Renal cortex interstitium (tissue), 11 donors: ENCODE data around the gene ANKRD34A. TPM values are rescaled to one million over a fixed set of nuclear protein-coding genes. Genes with fewer than 3 reads are reported as not detected.
"Not testable (repeated sequence)": the region's sequence is repeated elsewhere in the genome, so short reads cannot be mapped to it uniquely, and the experiment has no call there.

ENCODE experiments used
- DNase-seq, 11 donors: peaks; one replicate each; pipeline ENCODE4 v3.0.0-alpha.2; 2013; ENCODE audit warnings: low read depth in 9 of 11, low spot score in 4 of 11; ENCODE audit errors: extremely low read depth in 1 of 11
- polyA plus RNA-seq, 3 donors: library from polyadenylated mRNA; unstranded; fragments of 120-200 nt; gene quantifications; one replicate each; pipeline ENCODE4 v1.2.1, GENCODE V29; 2013; ENCODE audit not compliant: insufficient read length in 3 of 3

Gene ANKRD34A
- polyA plus RNA-seq, 3 donors: 0.37 to 1.1 (median 0.42) TPM

DNA sequence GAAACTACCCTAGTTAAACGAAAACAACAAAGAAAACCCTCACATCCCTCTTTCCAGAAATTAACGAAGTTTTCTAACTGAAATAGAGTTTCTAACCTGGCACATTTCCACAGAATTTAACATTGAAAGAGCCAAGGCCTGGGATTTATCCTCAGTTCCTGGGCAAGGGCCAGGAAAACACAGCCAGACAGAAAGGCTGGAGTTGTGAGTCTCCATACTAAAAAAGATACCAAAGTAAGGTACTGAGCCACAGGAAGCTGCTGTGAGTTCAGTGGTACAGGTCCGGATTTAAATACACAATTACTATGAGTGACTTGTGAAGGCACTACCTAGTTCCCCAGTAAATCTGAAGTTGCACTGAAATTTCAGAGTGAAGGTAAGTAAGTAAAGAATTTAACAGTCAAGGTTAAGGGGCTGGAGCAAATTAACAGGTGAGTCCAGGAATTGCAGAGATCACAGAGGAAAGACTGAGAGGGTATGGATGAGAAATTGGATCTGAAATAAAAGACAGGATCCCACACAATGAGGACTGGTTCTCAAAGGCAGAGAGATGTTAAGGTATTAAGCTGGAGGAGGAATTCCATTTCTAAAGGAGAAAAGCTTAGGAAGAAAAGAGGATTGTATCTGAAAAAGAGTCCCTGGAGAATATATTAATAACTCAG, 7.5 kb downstream of the ANKRD34A start:
- DNase-seq: no peak

DNA sequence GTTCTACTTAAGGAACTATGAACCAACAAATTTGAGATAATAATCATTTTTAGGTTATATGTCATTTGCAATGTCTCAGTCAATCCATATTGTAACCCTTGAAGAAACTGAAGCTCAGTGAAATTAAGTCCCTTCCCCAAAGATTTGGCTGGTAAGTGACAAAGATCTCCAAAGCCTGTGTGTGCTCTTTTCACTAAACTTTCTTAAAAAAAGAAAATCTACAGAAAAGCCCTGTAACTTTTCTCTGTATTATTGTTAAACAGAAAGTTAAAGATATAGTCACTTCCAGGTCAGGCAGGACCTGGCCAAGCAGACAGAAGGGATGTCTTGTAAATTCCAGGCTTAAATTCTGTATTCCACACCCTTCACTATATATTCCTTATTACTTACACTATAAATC, 8.0 kb downstream of the ANKRD34A start:
- DNase-seq: no peak

DNA sequence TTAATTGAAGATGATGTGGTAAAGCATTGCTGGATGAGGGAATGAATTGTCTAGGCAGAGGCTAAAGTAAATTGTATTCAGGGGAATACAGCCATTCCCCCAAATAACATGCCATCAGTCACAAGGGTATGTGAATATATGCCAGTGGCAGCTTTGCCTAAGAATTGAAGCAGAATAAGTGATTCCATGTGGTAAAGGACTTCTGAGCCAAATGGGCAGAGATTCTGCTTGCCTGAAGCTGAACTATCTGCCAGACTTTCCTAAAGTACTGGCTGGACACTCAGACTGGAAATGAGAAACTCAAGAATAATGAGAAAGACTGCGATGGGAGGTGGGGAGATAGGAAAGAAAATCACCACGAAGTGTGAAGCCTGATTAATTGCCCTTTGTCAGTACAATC, 8.9 kb downstream of the ANKRD34A start:
- no peak for DNase-seq

DNA sequence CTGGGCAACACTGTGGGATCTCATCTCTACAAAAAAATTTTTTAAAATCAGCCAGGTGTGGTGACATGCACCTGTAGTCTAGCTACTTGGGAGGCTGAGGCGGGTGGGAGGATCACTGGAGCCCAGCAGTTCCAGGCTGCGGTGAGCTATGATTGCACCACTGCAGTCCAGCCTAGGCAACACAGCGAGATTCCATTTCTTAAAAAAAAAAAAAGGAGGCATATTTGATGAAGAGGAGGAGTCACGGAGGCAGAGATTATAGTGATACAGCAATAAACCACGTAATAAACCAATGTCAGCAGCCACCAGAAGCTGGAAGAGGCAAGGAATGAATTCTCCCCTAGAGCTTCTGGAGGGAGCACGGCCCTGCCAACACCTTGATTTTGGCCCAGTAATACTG, 10.5 kb downstream of the ANKRD34A start:
- no peak for DNase-seq

DNA sequence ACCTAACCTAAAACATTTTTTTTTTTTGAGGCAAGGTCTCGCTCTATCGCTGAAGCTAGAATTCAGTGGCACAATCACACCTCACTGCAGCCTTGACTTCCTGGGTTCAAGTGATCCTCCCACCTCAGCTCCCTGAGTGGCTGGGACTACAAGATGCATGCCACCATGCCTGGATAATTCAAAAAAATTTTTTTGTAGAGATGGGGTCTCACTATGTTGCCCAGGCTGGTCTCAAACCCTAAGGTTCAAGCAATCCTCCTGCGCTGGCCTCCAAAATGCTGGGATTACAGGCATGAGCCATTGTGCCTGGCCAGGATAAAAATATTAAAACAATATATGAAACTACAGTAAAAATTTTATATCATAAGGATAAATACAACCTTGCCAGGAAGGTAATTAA, 11.5 kb downstream of the ANKRD34A start:
- no peak for DNase-seq

DNA sequence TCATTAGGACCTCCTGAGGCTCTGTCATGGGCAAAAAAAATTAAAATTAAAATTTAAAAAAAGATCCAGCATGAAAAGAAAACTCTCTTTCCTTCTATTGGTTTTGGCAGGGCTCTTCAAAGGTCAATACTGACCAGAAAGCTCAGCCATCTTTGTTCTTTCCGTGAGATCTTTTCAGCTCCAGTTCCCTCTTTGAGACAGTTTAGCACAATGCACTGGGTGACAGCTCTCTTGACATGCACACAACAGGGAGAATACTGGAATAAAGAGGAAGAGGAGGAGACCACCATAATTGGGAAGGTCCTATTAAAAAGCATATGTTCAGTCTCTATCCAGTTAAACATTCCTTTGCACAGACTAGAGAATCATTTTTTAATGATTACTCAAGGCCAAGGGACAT, 12.8 kb downstream of the ANKRD34A start:
- DNase-seq: no peak

DNA sequence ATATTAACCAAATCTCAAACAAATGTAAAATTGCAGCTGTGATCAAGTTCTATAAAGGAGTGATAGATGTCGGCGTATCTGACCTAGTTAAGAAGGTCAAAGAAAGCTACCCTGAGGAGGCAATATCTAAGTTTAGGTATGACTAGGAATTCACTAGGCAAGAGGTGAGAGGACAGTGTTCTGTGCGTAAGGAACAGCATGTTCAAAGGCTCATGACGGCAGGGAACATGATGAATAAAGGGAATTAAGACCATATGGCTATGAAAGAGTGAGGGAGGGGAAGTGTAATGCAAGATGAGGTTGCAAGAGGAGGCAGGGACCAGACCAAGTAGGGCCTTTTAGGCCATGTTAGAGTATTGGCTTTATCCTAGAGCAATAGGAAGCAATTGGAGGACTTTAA, 15.2 kb downstream of the ANKRD34A start:
- no peak for DNase-seq

DNA sequence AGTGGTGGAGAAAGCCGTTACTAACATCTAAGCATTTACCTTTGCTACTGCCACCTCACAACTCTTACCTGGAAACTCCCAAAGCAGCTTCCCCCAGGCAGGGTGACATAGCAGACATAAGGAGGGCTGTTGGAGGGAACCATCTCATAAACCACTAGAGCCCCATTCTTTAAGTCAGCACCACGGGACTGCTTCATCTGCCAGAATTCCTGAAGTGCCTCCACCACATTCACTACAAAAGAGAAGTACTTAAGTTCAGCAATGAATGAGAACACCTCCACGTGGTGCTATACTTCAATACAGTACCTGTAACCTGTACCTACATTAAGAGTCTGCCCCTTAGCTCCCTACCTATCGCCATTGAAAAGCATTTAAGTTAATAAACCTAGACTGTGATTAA, 16.8 kb downstream of the ANKRD34A start:
- no peak for DNase-seq

DNA sequence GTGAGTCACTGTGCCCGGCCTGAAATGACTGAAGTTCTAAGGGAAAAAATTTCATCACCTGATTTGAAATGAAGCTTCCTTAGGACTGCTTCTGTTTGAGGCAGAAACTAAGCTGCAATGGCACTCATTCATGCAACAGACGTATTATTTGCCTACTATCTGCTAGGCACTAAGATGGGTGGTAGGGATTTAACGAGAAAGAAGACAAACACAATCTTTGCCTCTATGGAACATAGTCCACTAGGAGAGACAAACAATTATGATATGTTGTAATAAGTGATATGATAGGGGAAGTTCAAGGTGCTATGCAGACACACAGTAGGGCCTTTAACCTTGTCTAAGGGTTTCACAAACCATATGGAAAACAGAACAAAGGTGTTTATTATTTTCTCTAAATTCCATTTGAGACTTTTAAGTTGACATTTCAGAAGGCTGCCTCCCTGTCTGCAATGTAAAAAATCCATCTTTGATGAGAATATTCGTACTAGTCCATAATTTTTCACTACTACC, 17.8 kb downstream of the ANKRD34A start:
- no peak for DNase-seq

DNA sequence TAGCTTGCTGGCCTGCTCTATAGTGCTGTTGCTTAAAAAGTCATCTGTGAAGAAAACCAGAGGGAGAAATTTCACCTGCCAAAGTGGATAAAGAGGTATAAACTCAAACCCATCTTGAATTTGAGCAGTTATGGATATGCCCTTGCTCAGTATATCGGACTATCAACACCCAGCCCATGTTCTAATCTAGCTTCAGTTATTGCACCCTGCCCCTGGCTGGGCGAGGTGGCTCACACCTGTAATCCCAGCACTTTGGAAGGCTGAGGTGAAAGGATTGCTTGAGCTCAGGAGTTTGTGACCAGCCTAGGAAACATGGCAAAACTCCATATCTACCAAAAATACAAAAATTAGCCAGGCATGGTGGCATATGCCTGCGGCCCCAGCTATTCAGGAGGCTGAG, 19.8 kb downstream of the ANKRD34A start:
- no peak for DNase-seq

DNA sequence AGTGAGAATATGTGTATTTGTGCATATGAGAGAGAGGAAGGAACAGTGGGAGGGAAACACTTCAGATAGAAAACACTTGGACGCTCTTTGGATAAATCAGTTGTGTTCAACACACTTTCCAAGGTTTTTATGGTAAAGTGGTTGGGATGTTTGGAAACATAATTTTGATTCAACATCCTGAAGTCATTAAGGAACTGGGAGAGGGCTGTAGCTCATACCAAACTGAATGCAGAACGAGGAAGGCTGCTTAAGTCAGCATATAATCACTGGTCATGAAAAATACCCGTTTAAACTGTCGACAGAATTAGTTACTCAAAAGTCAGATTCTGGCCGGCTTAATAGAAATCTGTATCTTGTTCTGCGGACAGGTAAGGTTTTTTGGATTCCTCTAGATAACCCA, 21.5 kb downstream of the ANKRD34A start:
- DNase-seq: no peak

DNA sequence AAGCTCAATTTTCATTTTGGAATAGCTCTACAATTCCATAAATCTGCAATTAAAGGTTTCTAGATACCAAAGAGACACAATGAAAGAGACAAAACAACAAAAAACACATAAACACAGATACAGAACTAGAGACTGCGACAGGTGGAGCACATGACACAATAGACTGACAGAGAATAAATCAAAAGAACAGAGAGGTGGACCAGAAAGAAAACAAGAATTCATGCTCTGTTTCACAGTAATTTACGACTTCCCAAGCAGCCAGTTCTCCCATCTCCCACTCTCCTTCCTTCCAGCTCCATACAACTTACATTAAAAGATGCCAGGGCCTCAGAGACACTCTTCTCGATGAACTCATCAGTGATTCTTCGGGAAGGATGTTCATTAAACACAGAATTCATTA, 22.0 kb downstream of the ANKRD34A start:
- DNase-seq: no peak

DNA sequence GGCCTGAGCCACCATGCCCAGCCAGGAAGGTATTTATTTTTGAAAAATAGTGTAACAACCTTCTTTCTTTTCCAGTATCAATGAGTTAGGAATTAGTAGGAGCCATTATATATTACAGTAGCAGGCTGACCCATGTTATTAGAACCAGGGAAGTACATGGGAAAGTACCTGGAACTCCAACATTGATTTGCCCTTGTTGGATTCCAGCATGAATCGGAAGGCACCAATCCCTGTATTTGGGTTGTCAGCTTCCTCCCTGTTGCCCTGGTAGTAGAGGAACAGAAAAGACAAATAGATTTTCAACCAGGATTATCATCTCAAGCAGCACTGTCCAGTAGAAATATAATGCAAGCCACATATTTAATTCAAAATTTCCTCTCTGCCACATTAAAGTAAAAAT, 26.9 kb downstream of the ANKRD34A start:
- no peak for DNase-seq

DNA sequence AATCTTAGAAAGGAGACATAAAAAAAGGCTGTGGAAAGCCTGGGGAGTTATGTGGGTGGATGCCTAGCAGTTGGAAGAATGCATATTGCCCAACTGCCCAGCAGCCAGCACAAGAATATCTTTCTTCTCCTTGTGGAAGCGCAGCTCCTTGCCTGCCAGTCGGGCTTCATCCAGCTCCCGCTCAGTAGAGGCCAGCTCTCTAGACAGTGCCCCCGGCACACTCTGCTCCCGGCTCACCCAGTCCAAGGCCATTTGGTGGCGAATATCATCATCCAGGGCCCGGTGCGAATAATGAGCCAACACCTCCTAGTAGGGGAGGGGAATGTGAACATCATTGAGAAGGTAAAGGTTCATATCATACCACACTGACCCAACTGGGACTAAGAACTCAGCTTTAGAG, 28.1 kb downstream of the ANKRD34A start:
- no peak for DNase-seq

DNA sequence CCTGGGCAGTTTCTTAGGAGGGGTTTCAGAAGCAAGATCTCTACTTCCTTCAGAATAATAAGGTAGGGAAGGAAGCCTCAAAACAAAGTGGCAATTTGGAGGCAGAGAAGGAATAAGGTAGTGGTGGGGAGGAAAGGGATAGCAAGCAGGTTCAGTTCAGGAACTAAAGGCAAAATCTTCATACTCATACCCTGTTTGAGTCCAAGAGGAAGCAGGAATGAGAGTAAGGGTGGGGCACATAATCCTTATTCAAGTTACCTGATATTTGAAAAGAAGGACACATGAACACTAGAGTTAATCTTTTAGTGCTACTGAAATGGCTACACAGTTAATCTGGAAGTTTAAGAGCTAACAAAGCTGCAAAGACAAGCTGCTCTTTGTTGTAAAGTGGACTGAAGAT, 28.7 kb downstream of the ANKRD34A start:
- DNase-seq: no peak

DNA sequence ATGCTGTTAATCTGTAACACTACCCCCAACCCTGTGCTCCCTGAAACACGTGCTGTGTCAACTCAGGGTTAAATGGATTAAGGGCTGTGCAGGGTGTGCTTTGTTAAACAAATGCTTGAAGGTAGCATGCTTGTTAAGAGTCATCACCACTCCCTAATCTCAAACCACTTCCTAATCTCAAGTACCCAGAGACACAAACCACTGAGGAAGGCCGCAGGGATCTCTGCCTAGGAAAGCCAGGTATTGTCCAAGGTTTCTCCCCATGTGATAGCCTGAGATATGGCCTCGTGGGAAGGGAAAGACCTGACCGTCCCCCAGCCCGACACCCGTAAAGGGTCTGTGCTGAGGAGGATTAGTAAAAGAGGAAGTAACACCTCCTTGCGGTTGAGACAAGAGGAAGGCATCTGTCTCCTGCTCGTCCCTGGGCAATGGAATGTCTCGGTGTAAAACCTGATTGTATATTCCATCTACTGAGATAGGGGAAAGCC, 31.8 kb downstream of the ANKRD34A start:
- DNase-seq: not testable (repeated sequence)

DNA sequence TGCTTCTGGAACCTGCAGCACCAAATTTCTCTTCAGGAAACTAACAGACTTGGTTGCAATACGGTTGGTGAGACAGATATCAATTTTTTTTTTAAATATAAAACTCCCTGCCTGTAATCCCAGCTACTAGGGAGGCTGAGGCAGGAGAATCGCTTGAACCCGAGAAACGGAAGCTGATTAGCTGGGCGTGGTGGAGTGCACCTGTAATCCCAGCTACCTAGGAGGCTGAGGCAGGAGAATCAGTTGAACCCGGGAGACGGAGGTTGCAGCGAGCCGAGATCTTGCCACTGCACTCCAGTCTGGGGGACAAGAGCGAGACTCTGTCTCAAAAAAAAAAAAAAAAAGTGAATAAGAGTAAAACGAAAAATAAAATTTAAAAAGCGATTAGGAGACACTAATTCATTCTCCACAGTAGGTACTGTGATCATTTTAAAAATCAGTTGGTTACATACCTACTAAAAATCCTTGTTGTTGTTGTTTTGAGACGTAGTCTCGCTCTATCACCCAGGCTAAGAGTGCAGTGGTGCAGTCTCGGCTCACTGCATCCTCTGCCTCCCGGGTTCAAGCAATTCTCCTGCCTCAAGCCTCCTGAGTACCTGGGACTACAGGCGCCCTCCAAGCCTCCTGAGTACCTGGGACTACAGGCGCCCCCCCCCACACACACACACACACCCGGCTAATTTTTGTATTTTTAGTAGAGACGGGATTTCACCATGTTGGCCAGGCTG, 36.3 kb downstream of the ANKRD34A start:
- no peak for DNase-seq

DNA sequence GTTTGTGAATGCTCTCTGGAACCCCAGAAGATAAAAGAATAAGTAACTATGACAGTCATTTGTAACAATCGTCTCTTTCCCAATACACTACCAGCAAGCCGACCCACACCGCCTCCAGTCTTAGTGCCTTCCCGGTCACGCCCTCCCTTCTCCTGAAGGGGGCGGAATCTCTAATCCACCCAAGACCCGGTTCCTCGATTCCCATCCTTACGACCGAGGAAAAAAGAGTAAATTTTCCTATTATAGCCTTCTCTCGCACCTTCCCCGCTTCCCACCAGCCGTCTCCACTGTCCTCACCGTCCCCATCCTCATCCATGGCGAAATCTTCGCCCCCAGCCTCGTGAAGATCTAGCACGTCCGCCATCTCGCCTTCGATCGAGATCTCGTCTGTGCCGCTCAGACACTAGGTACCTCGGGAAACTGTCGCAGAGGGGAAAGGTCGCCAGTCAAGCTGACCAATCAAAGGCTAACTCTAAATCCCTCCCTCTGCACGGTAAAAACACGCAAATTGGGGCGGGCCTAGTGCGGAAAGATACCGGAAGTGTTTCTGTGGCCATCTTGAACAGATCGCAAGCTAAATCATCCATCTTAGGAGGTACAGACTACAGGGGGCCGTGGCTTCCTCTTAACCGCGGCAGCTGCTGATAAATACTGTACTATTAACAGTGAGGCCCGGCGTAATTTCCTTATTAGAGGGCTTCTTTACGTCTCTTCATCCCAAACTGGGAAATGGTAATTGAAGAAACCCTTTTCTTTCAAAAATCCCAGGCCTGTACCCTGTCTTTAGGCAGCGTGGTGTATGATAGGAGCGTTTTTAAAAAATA, 37.1 kb downstream of the ANKRD34A start, which contains the start of gene RBM8A:
Gene RBM8A, minus strand, starts transcription at position 422 of the 824 bp plus-strand sequence. Its CDS starts 58 bp downstream, at position 364.
- peak; percentile 92 to 99 (median 98) for DNase-seq

DNA sequence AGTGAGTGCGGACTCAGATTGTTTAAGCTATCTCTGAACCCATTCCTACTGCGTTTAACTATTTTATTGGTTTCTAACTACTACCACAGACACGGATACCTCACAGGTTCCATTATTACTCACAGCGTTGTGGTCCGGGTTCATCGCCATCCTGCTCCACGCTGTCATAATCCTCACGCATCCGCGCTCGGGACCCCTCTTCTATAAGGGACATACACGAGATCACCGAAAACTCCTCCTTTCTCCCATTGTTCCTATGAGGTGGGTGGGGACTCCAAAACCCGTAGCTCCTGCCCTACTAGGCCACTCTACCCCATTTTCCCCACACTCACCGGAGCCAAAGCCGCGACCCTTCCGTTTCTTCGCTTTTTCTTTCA, 37.7 kb downstream of the ANKRD34A start:
- peak in 1 of 11 donors; percentile 19 for DNase-seq

DNA sequence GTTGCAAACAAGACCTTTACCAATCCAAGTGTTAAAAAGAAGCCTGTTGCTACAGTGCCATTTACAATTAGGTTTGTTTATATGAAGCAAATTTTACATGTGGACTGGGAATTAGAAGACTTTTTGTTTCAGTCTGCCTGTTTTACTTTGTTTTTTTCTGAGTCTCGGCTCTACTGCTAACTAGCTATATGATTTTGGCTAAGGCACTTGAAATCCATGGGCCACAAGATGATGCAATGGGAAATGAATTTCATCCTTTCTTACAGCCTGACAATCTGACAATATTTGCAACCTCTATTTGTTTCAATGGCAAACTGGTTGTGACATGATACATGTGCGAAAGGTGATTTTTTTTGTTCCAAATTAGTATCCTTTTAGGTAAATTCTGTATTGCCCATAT, 42.1 kb downstream of the ANKRD34A start:
- DNase-seq: no peak
